Aorta (tissue), 5 donors: Measurements from ENCODE around the gene TSG101. TPM values are rescaled to one million over a fixed set of nuclear protein-coding genes. Genes with fewer than 3 reads are reported as not detected.

Source experiments
- ATAC-seq: fragments of 200-7000 bp; cut with Tn5 transposase; one replicate; pipeline ENCODE4 v1.9.1; 2022; ENCODE audit warnings: moderate library complexity; ENCODE audit not compliant: low FRiP score
- DNase-seq, 2 donors: peaks; one replicate each; pipeline ENCODE4 v3.0.0-alpha.2; 2020
- H3K27ac ChIP-seq, 2 donors: one replicate each; pipeline ENCODE4 v1.5.1; 2013; ENCODE audit warnings: low read length in 2 of 2, mild to moderate bottlenecking in 2 of 2, moderate library complexity in 2 of 2, control low read depth in 1 of 2, inconsistent platforms in 1 of 2, low read depth in 1 of 2
- H3K27me3 ChIP-seq, 2 donors: one replicate each; pipeline ENCODE4 v1.6.1; 2013; ENCODE audit warnings: control low read depth in 1 of 2, low read length in 1 of 2, mild to moderate bottlenecking in 1 of 2, moderate library complexity in 1 of 2; ENCODE audit not compliant: insufficient read depth in 2 of 2, control insufficient read depth in 1 of 2
- H3K36me3 ChIP-seq, 2 donors: one replicate each; pipeline ENCODE4 v1.6.1; 2013; ENCODE audit warnings: control low read depth in 1 of 2, low read length in 1 of 2, mild to moderate bottlenecking in 1 of 2; ENCODE audit not compliant: insufficient read depth in 2 of 2, control insufficient read depth in 1 of 2
- H3K4me1 ChIP-seq, 2 donors: one replicate each; pipeline ENCODE4 v1.6.1; 2013; ENCODE audit warnings: low read length in 2 of 2, control low read depth in 1 of 2, mild to moderate bottlenecking in 1 of 2, moderate library complexity in 1 of 2; ENCODE audit not compliant: insufficient read depth in 2 of 2, control insufficient read depth in 1 of 2
- H3K4me3 ChIP-seq, 2 donors: one replicate each; pipeline ENCODE4 v1.5.1; 2013; ENCODE audit warnings: low read length in 2 of 2, control low read depth in 1 of 2, mild to moderate bottlenecking in 1 of 2
- H3K9me3 ChIP-seq: one replicate; pipeline ENCODE4 v1.6.1; 2013; ENCODE audit warnings: mild to moderate bottlenecking, low read length; ENCODE audit not compliant: control insufficient read depth
- WGBS, 2 donors: extraction: QIAGEN DNeasy Blood & Tissue Kit; methylation state at CpG; one replicate each; pipeline ENCODE4 v1.1.7; 2013; 5-methylcytosine and 5-hydroxymethylcytosine counted together
- intact Hi-C, 2 donors: fragments of 100-400 bp; cut with DNase I; formaldehyde crosslinking; loops; one replicate each; pipeline versions ENCODE4 v1.14.2 to v1.15.0; 2022
- polyA plus RNA-seq, 2 donors: library from polyadenylated mRNA; stranded (reverse); fragments of 200-250 nt; gene quantifications; one replicate each; pipeline ENCODE4 v1.2.3, GENCODE V29; 2013
- total RNA-seq, 2 donors: library from RNA; stranded (reverse); fragmentation: NEBNext Ultra II Directional; extraction: Animal tissue kit (Norgen Biotek cat#: 25700); gene quantifications; one replicate each; pipeline ENCODE4 v1.2.1, GENCODE V29; 2021
- donor health status: healthy with polysubstance abuse.
- donor health status: Bipolar disorder and iron deficiency.
- donor health status: DM: no; HTN: no; CAD: no.
- donor health status: DM: no; HTN: no; CAD: no.
- donor health status: DM: yes; HTN: yes; CAD: no.

Gene TSG101
- total and polyA plus RNA-seq, 4 donors, result 37.2 to 53.2 (median 43.1) TPM

- DNase-seq (no peak), ATAC-seq (no peak)
- no peak overlapping the region for H3K27ac ChIP-seq
- H3K36me3 ChIP-seq, result no peaks in the 10 kb centered on the region
- WGBS, 2 donors, result 67 to 72% methylated on average over 1 of the region's 1 CpG
- H3K27me3 ChIP-seq, result no peaks in the 10 kb centered on the region
- intact Hi-C loops, result no loop called here
- H3K4me1 ChIP-seq, result no peaks in the 10 kb centered on the region
- H3K4me3 ChIP-seq, result no peak overlapping the region
- no peaks in the 10 kb centered on the region for H3K9me3 ChIP-seq
These were observed 9.5 kb upstream of the TSG101 start for GRCh38 chr11:18536209-18536608.

DNA sequence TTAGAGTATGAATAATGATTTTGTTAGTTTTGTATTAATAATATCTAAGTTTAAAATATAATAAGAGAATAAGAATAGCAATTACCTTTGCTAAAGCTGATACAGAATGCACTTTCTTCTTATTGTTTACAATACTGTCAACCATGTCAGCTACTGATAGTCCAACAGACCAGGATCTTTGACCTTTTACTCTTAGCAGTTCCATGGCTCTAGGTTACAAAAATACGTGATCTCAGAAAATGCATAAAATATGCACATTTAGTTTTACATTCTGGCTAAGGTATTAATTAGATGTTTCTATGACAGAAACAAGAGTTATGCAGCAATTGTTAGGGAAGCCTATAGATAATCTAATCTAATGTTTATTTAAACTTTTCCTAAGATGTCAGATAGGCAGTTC is 7.5 kb upstream of the TSG101 start:
- ATAC-seq, result no peak
- Histone ChIP-seq H3K9me3 (no peaks in the 10 kb centered on the region), H3K27me3 (no peaks in the 10 kb centered on the region), H3K4me1 (no peaks in the 10 kb centered on the region), H3K27ac (no peak overlapping the region), H3K4me3 (no peak overlapping the region), H3K36me3 (no peaks in the 10 kb centered on the region)
- intact Hi-C loops, result no loop called here
- 70 to 77% methylated on average over 1 of the region's 1 CpG for WGBS, 2 donors
- no peak for DNase-seq

- Histone ChIP-seq H3K4me1 (no peaks in the 10 kb centered on the region), H3K27me3 (no peaks in the 10 kb centered on the region), H3K4me3 (no peak overlapping the region), H3K9me3 (no peaks in the 10 kb centered on the region), H3K27ac (no peak overlapping the region), H3K36me3 (no peaks in the 10 kb centered on the region)
- DNase-seq, result no peak
- intact Hi-C loops, result no loop called here
- WGBS, 2 donors, result 73 to 77% methylated on average over 3 of the region's 3 CpGs
- ATAC-seq, result no peak
These were observed 6.6 kb upstream of the TSG101 start for GRCh38 chr11:18533365-18533764.

GRCh38 chr11:18527512-18527911 is 770 bp upstream of the TSG101 start:
- intact Hi-C loops, result loop anchor here in 1 of 2 donors (5.0 kb wide), 1 partner anchor 130 kb away; no protein-coding TSS in a partner anchor
- Histone ChIP-seq H3K4me3 (peak overlapping the region; percentile 86 to 94), H3K27ac (peak overlapping the region; percentile 45 to 73), H3K27me3 (no peaks in the 10 kb centered on the region), H3K9me3 (no peaks in the 10 kb centered on the region), H3K4me1 (no peaks in the 10 kb centered on the region), H3K36me3 (no peaks in the 10 kb centered on the region)
- DNase-seq (no peak), ATAC-seq (no peak)
- WGBS, 2 donors, result 38 to 40% methylated on average over 5 of the region's 5 CpGs

GRCh38 chr11:18526130-18526520 is 617 bp downstream of the TSG101 start:
- intact Hi-C loops, result loop anchor here in 1 of 2 donors (5.0 kb wide), 1 partner anchor 129 kb away; no protein-coding TSS in a partner anchor
- no peaks in the 10 kb centered on the region for H3K4me1 ChIP-seq
- ATAC-seq, result no peak

DNA sequence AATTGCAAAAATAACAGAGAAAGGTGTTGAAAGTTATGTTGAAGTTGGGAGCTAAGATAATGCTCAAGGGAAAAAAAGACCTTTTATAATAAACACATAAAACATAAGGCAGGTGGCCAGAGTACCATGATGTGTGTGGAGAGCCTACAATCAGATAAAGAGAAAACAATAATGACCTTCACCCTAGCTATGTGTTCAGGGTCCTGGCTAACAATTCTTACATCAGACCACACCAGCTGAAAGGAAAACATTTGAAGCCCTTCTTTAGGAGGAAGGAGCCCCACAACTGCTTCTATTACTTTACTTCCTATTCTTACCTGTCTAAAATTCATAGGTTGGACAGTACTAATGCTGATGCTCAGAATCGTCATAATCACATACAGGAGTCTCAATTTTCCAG is 2.5 kb downstream of the TSG101 start:
- intact Hi-C loops, result no loop called here
- no peaks in the 10 kb centered on the region for H3K9me3 ChIP-seq
- WGBS, 2 donors, result 90 to 100% methylated on average over 1 of the region's 1 CpG
- no peaks in the 10 kb centered on the region for H3K27me3 ChIP-seq
- H3K4me3 ChIP-seq, result no peak overlapping the region
- DNase-seq, result no peak
- no peaks in the 10 kb centered on the region for H3K4me1 ChIP-seq
- no peak overlapping the region for H3K27ac ChIP-seq
- no peak for ATAC-seq
- no peaks in the 10 kb centered on the region for H3K36me3 ChIP-seq

More at GRCh38 chr11:18526130-18526520, 617 bp downstream of the TSG101 start:
- H3K4me3 ChIP-seq, result peak overlapping the region; percentile 88 to 94
- H3K27ac ChIP-seq, result peak overlapping the region; percentile 45 to 87
- no peak for DNase-seq
- H3K9me3 ChIP-seq, result no peaks in the 10 kb centered on the region
- H3K36me3 ChIP-seq, result no peaks in the 10 kb centered on the region
- WGBS, 2 donors, result 1% methylated on average over 8 of the region's 8 CpGs
- H3K27me3 ChIP-seq, result no peaks in the 10 kb centered on the region

DNA sequence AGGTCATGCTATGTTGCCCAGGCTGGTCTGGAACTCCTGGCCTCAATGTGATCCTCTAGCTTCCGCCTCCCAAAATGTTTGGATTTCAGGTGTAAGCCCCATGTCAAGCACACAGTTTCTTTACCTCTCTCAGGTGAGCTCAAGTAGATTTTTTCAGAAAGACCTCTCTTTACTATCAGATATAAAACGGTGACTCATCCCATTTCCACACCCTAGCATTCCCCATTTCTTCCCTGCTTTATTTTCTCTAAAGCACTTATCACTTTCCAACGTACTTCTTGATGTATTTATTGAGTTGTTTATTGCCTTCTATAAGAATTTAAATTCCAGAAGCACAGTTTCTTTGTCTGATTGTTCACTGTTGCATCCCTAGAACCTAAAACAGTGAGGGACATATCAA is 3.7 kb downstream of the TSG101 start:
- no peaks in the 10 kb centered on the region for H3K4me1 ChIP-seq
- no peaks in the 10 kb centered on the region for H3K27me3 ChIP-seq
- no peaks in the 10 kb centered on the region for H3K36me3 ChIP-seq
- intact Hi-C loops, result no loop called here
- H3K9me3 ChIP-seq, result no peaks in the 10 kb centered on the region
- ATAC-seq (no peak), DNase-seq (no peak)
- no peak overlapping the region for H3K4me3 ChIP-seq
- H3K27ac ChIP-seq, result no peak overlapping the region
- 91 to 92% methylated on average over 3 of the region's 3 CpGs for WGBS, 2 donors

- no peaks in the 10 kb centered on the region for H3K27me3 ChIP-seq
- intact Hi-C loops, result no loop called here
- no peaks in the 10 kb centered on the region for H3K9me3 ChIP-seq
- no peaks in the 10 kb centered on the region for H3K36me3 ChIP-seq
- DNase-seq (no peak), ATAC-seq (no peak)
- no peak overlapping the region for H3K4me3 ChIP-seq
- no peak overlapping the region for H3K27ac ChIP-seq
- H3K4me1 ChIP-seq, result no peaks in the 10 kb centered on the region
- WGBS, 2 donors, result 62 to 72% methylated on average over 4 of the region's 4 CpGs
These were observed 4.4 kb downstream of the TSG101 start for GRCh38 chr11:18522388-18522787.

- Histone ChIP-seq H3K27ac (no peak overlapping the region), H3K36me3 (no peaks in the 10 kb centered on the region), H3K4me1 (no peaks in the 10 kb centered on the region), H3K27me3 (no peaks in the 10 kb centered on the region), H3K9me3 (no peaks in the 10 kb centered on the region), H3K4me3 (no peak overlapping the region)
- DNase-seq, result no peak
- WGBS, 2 donors, result 66 to 80% methylated on average over 3 of the region's 3 CpGs
- ATAC-seq, result no peak
- intact Hi-C loops, result no loop called here
These were observed 5.6 kb downstream of the TSG101 start for GRCh38 chr11:18521122-18521521.
